ENCODE results near the gene SASH1.

The SASH1 gene

GRCh38 chr6:148423601-148424270, 81.1 kb downstream of the SASH1 start (continued):
- TF ChIP-seq ZNF26 (tag by site-specific recombination; IDR thresholded peaks at IDR 0.05) = no peak
- TF ChIP-seq ZNF292 (tag by site-specific recombination; IDR thresholded peaks at IDR 0.05; ENCODE audit: borderline replicate concordance, low read depth) = no peak

GRCh38 chr6:148425443-148425842, 82.8 kb downstream of the SASH1 start:
- CTCF ChIA-PET = no interaction called here
- H3K36me3 ChIP-seq (ENCODE audit: control insufficient read depth in 2 of 2, insufficient read depth in 1 of 2, low read length in 2 of 2) = no peaks in the 10 kb centered on the region
- H3K4me3 ChIP-seq (ENCODE audit: low read depth, low read length) = no peak overlapping the region
- no peaks in the 10 kb centered on the region for H3K9me3 ChIP-seq (ENCODE audit: control insufficient read depth, insufficient read depth, low read depth, low read length)
- no peak for TF ChIP-seq ZBTB49 (tag by site-specific recombination; IDR thresholded peaks at IDR 0.05; ENCODE audit: low read depth)
- no peak for TF ChIP-seq ZNF19 (tag by site-specific recombination; IDR thresholded peaks at IDR 0.05; ENCODE audit: low read depth)
- no peak for TF ChIP-seq ZNF654 (tag by site-specific recombination; IDR thresholded peaks at IDR 0.05; ENCODE audit: low read depth)
- TF ChIP-seq ZNF18 (tag by site-specific recombination; IDR thresholded peaks at IDR 0.05) = no peak
- TF ChIP-seq ZNF433 (tag by site-specific recombination; IDR thresholded peaks at IDR 0.05; ENCODE audit: low read depth) = no peak
- no peak for TF ChIP-seq ZNF510 (tag by site-specific recombination; IDR thresholded peaks at IDR 0.05; ENCODE audit: insufficient replicate concordance)
- TF ChIP-seq HOXD13 (CRISPR knock-in tag; IDR thresholded peaks at IDR 0.05; ENCODE audit: borderline replicate concordance) = no peak
- TF ChIP-seq ZNF664 (tag by site-specific recombination; IDR thresholded peaks at IDR 0.05) = no peak
- TF ChIP-seq ZNF830 (tag by site-specific recombination; IDR thresholded peaks at IDR 0.05; ENCODE audit: low read depth) = no peak
- no peak for TF ChIP-seq ZNF670 (tag by site-specific recombination; IDR thresholded peaks at IDR 0.05; ENCODE audit: low read depth)
- POLR2A ChIA-PET = no interaction called here
- no peak overlapping the region for H3K27ac ChIP-seq (ENCODE audit: extremely low read depth, low read depth, low read length)
- no peaks in the 10 kb centered on the region for H3K4me1 ChIP-seq (ENCODE audit: control insufficient read depth, insufficient read depth, low read length)

GRCh38 chr6:148426317-148426977, 83.8 kb downstream of the SASH1 start:
- ChIA-PET POLR2A (no interaction called here), CTCF (no interaction called here)
- Histone ChIP-seq H3K4me3 (ENCODE audit: low read depth, low read length) (no peak overlapping the region), H3K27ac (ENCODE audit: extremely low read depth, low read depth, low read length) (no peak overlapping the region), H3K9me3 (ENCODE audit: control insufficient read depth, insufficient read depth, low read depth, low read length) (no peaks in the 10 kb centered on the region), H3K4me1 (ENCODE audit: control insufficient read depth, insufficient read depth, low read length) (no peaks in the 10 kb centered on the region), H3K36me3 (ENCODE audit: control insufficient read depth in 2 of 2, insufficient read depth in 1 of 2, low read length in 2 of 2) (no peaks in the 10 kb centered on the region)
- no peak for TF ChIP-seq ZNF133 (tag by site-specific recombination; IDR thresholded peaks at IDR 0.05)
- no peak for TF ChIP-seq PRDM2 (tag by site-specific recombination; IDR thresholded peaks at IDR 0.05; ENCODE audit: borderline replicate concordance)
- no peak for TF ChIP-seq ZFP37 (tag by site-specific recombination; IDR thresholded peaks at IDR 0.05)
- no peak for TF ChIP-seq ZNF585B (tag by site-specific recombination; IDR thresholded peaks at IDR 0.05)
- TF ChIP-seq ZNF223 (tag by site-specific recombination; IDR thresholded peaks at IDR 0.05) = no peak
- no peak for TF ChIP-seq SP2 (tag by site-specific recombination; IDR thresholded peaks at IDR 0.05)
- TF ChIP-seq GFI1B (tag by site-specific recombination; IDR thresholded peaks at IDR 0.05) = no peak

Measured in HEK293 (cell line).